Activated naive CD4-positive, alpha-beta T cell treated with anti-CD3 and anti-CD28 coated beads, Interleukin-2, amount 10 ng/mL, durations not matched to agents 7 days and 5 days (primary cell): Measurements from ENCODE around the gene CDC42BPA.
A peak's percentile ranks its signal among the peaks of the same experiment; 100 is the strongest.
"Not testable (repeated sequence)": the region's sequence is repeated elsewhere in the genome, so short reads cannot be mapped to it uniquely, and the experiment has no call there.

Experiments used
- CTCF ChIA-PET: fragments of 350-600 bp; sonication (Branson Sonifier 250); formaldehyde crosslinking; loops from one replicate; lab custom pipeline; 2021; ENCODE audit warnings: antibody characterized with exemption; lab: Charles Lee
- DNase-seq: peaks from one replicate; pipeline ENCODE4 v3.0.0-alpha.2; 2020
- H3K27ac Mint-ChIP-seq: one replicate; pipeline ENCODE4 v1.8.0; 2021; ENCODE audit warnings: mild to moderate bottlenecking, moderate library complexity, mixed read lengths
- H3K27me3 Mint-ChIP-seq: one replicate; pipeline ENCODE4 v1.8.0; 2021; ENCODE audit warnings: mild to moderate bottlenecking, mixed read lengths
- H3K36me3 Mint-ChIP-seq: one replicate; pipeline ENCODE4 v1.8.0; 2021; ENCODE audit warnings: mixed read lengths
- H3K4me1 Mint-ChIP-seq: one replicate; pipeline ENCODE4 v1.8.0; 2021; ENCODE audit warnings: mixed read lengths
- H3K4me3 Mint-ChIP-seq: one replicate; pipeline ENCODE4 v1.8.0; 2021; ENCODE audit warnings: mild to moderate bottlenecking, moderate library complexity, mixed read lengths
- H3K9me3 Mint-ChIP-seq: one replicate; pipeline ENCODE4 v1.8.0; 2021; ENCODE audit warnings: mixed read lengths

CDC42BPA gene

GRCh38 chr1:227234998-227235405 lies 83.3 kb downstream of the CDC42BPA start:
- Mint-ChIP-seq H3K27me3 (no peaks in the 10 kb centered on the region), H3K4me3 (no peak overlapping the region), H3K27ac (no peak overlapping the region), H3K9me3 (no peaks in the 10 kb centered on the region), H3K36me3 (no peaks in the 10 kb centered on the region), H3K4me1 (no peaks in the 10 kb centered on the region)
- peak; percentile 23 for DNase-seq
- CTCF ChIA-PET, result interaction anchor here (0.6 to 1.6 kb wide), 2 partner anchors 207 to 322 kb away, joined by 4 to 6 read pairs; no protein-coding TSS in a partner anchor

- CTCF ChIA-PET, H3K9me3 Mint-ChIP-seq, H3K4me1 Mint-ChIP-seq, H3K36me3 Mint-ChIP-seq, DNase-seq, H3K4me3 Mint-ChIP-seq, H3K27me3 Mint-ChIP-seq, H3K27ac Mint-ChIP-seq: not testable (repeated sequence)
Measured at GRCh38 chr1:227231128-227231527, 87.2 kb downstream of the CDC42BPA start.

GRCh38 chr1:227228201-227228600 lies 90.1 kb downstream of the CDC42BPA start:
- H3K4me3 Mint-ChIP-seq, result no peak overlapping the region
- H3K36me3 Mint-ChIP-seq, result no peaks in the 10 kb centered on the region
- no peak overlapping the region for H3K27ac Mint-ChIP-seq
- CTCF ChIA-PET, result no interaction called here
- no peaks in the 10 kb centered on the region for H3K4me1 Mint-ChIP-seq
- H3K27me3 Mint-ChIP-seq, result no peaks in the 10 kb centered on the region
- H3K9me3 Mint-ChIP-seq, result no peaks in the 10 kb centered on the region
- DNase-seq, result no peak

GRCh38 chr1:227227761-227228160 lies 90.5 kb downstream of the CDC42BPA start:
- no peak for DNase-seq
- no peaks in the 10 kb centered on the region for H3K36me3 Mint-ChIP-seq
- no peak overlapping the region for H3K27ac Mint-ChIP-seq
- H3K27me3 Mint-ChIP-seq, result no peaks in the 10 kb centered on the region
- H3K9me3 Mint-ChIP-seq, result no peaks in the 10 kb centered on the region
- no peak overlapping the region for H3K4me3 Mint-ChIP-seq
- CTCF ChIA-PET, result no interaction called here
- no peaks in the 10 kb centered on the region for H3K4me1 Mint-ChIP-seq

GRCh38 chr1:227225715-227226346 lies 92.5 kb downstream of the CDC42BPA start:
- no peaks in the 10 kb centered on the region for H3K27me3 Mint-ChIP-seq
- DNase-seq, result no peak
- H3K9me3 Mint-ChIP-seq, result no peaks in the 10 kb centered on the region
- no peak overlapping the region for H3K27ac Mint-ChIP-seq
- CTCF ChIA-PET, result no interaction called here
- no peak overlapping the region for H3K4me3 Mint-ChIP-seq
- no peaks in the 10 kb centered on the region for H3K36me3 Mint-ChIP-seq
- no peaks in the 10 kb centered on the region for H3K4me1 Mint-ChIP-seq

- CTCF ChIA-PET, result interaction anchor here (1.1 kb wide), 1 partner anchor 10 kb away, joined by 3 read pairs; no protein-coding TSS in a partner anchor
- no peak overlapping the region for H3K4me3 Mint-ChIP-seq
- no peaks in the 10 kb centered on the region for H3K9me3 Mint-ChIP-seq
- DNase-seq, result no peak
- H3K27ac Mint-ChIP-seq, result no peak overlapping the region
- no peaks in the 10 kb centered on the region for H3K4me1 Mint-ChIP-seq
- H3K27me3 Mint-ChIP-seq, result no peaks in the 10 kb centered on the region
- no peaks in the 10 kb centered on the region for H3K36me3 Mint-ChIP-seq
Measured at GRCh38 chr1:227223171-227223806, 95.0 kb downstream of the CDC42BPA start.

GRCh38 chr1:227219715-227220292 lies 98.5 kb downstream of the CDC42BPA start:
- no peaks in the 10 kb centered on the region for H3K27me3 Mint-ChIP-seq
- H3K36me3 Mint-ChIP-seq, result no peaks in the 10 kb centered on the region
- no peak overlapping the region for H3K27ac Mint-ChIP-seq

GRCh38 chr1:227218870-227219573 lies 99.3 kb downstream of the CDC42BPA start:
- Mint-ChIP-seq H3K9me3 (no peaks in the 10 kb centered on the region), H3K36me3 (no peaks in the 10 kb centered on the region), H3K4me1 (no peaks in the 10 kb centered on the region), H3K27ac (no peak overlapping the region), H3K27me3 (no peaks in the 10 kb centered on the region), H3K4me3 (no peak overlapping the region)
- CTCF ChIA-PET, result no interaction called here
- DNase-seq, result no peak

More at GRCh38 chr1:227219715-227220292, 98.5 kb downstream of the CDC42BPA start:
- no peaks in the 10 kb centered on the region for H3K9me3 Mint-ChIP-seq
- CTCF ChIA-PET, result no interaction called here
- H3K4me3 Mint-ChIP-seq, result no peak overlapping the region
- no peak for DNase-seq
- H3K4me1 Mint-ChIP-seq, result no peaks in the 10 kb centered on the region

- Mint-ChIP-seq H3K4me3 (no peak overlapping the region), H3K27ac (no peak overlapping the region), H3K36me3 (no peaks in the 10 kb centered on the region), H3K27me3 (no peaks in the 10 kb centered on the region), H3K9me3 (no peaks in the 10 kb centered on the region), H3K4me1 (no peaks in the 10 kb centered on the region)
- CTCF ChIA-PET, result no interaction called here
- DNase-seq, result no peak
Measured at GRCh38 chr1:227215863-227216510, 102.3 kb downstream of the CDC42BPA start.

GRCh38 chr1:227214207-227214606 lies 104.1 kb downstream of the CDC42BPA start:
- Mint-ChIP-seq H3K9me3 (no peaks in the 10 kb centered on the region), H3K4me3 (no peak overlapping the region), H3K4me1 (no peaks in the 10 kb centered on the region), H3K27me3 (no peaks in the 10 kb centered on the region), H3K36me3 (no peaks in the 10 kb centered on the region), H3K27ac (no peak overlapping the region)
- CTCF ChIA-PET, result no interaction called here
- no peak for DNase-seq

GRCh38 chr1:227213426-227213825 lies 104.9 kb downstream of the CDC42BPA start:
- Mint-ChIP-seq H3K9me3 (no peaks in the 10 kb centered on the region), H3K4me1 (no peaks in the 10 kb centered on the region), H3K4me3 (no peak overlapping the region), H3K27me3 (no peaks in the 10 kb centered on the region), H3K36me3 (no peaks in the 10 kb centered on the region), H3K27ac (no peak overlapping the region)
- no peak for DNase-seq
- CTCF ChIA-PET, result interaction anchor here (1.0 kb wide), 2 partner anchors 10 kb away, joined by 3 to 4 read pairs; no protein-coding TSS in a partner anchor

- no peak for DNase-seq
- CTCF ChIA-PET, result interaction anchor here (1.0 kb wide), 1 partner anchor 9 kb away, joined by 4 read pairs; no protein-coding TSS in a partner anchor
Measured at GRCh38 chr1:227212164-227212563, 106.1 kb downstream of the CDC42BPA start.

GRCh38 chr1:227210604-227211003 lies 107.7 kb downstream of the CDC42BPA start:
- Mint-ChIP-seq H3K4me1 (no peaks in the 10 kb centered on the region), H3K4me3 (no peak overlapping the region), H3K9me3 (no peaks in the 10 kb centered on the region), H3K27ac (no peak overlapping the region), H3K27me3 (peaks cover 3% of the 10 kb centered on the region), H3K36me3 (no peaks in the 10 kb centered on the region)
- CTCF ChIA-PET, result no interaction called here
- DNase-seq, result no peak

More at GRCh38 chr1:227212164-227212563, 106.1 kb downstream of the CDC42BPA start:
- no peak overlapping the region for H3K4me3 Mint-ChIP-seq
- no peaks in the 10 kb centered on the region for H3K36me3 Mint-ChIP-seq
- H3K4me1 Mint-ChIP-seq, result no peaks in the 10 kb centered on the region
- no peaks in the 10 kb centered on the region for H3K9me3 Mint-ChIP-seq
- H3K27ac Mint-ChIP-seq, result no peak overlapping the region
- no peaks in the 10 kb centered on the region for H3K27me3 Mint-ChIP-seq

GRCh38 chr1:227197064-227197463 lies 121.2 kb downstream of the CDC42BPA start:
- no peaks in the 10 kb centered on the region for H3K36me3 Mint-ChIP-seq
- CTCF ChIA-PET, result no interaction called here

More at GRCh38 chr1:227197064-227197463, 121.2 kb downstream of the CDC42BPA start:
- Mint-ChIP-seq H3K9me3 (no peaks in the 10 kb centered on the region), H3K4me1 (no peaks in the 10 kb centered on the region), H3K4me3 (no peak overlapping the region), H3K27me3 (no peaks in the 10 kb centered on the region), H3K27ac (no peak overlapping the region)
- DNase-seq, result no peak
